ENCODE data around the gene CHSY3. TPM values are rescaled to one million over a fixed set of nuclear protein-coding genes. Genes with fewer than 3 reads are reported as not detected.

CHSY3 gene
- polyA plus RNA-seq, 10 donors: 4.3 to 7.2 (median 5.6) TPM

- peak in 1 of 3 donors; percentile 2 for DNase-seq
Measured at GRCh38 chr5:129945028-129945427, 40.8 kb downstream of the CHSY3 start.

GRCh38 chr5:129945774-129946270 lies 41.6 kb downstream of the CHSY3 start:
- DNase-seq: no peak

- no peak for DNase-seq
Measured at GRCh38 chr5:129951039-129951438, 46.8 kb downstream of the CHSY3 start.

- no peak for DNase-seq
Measured at GRCh38 chr5:129958581-129958980, 54.3 kb downstream of the CHSY3 start.

- no peak for DNase-seq
Measured at GRCh38 chr5:129960831-129961230, 56.6 kb downstream of the CHSY3 start.

GRCh38 chr5:129962506-129962905 lies 58.2 kb downstream of the CHSY3 start:
- no peak for DNase-seq

- DNase-seq: peak; percentile 22 to 90 (median 50)
Measured at GRCh38 chr5:129963359-129963758, 59.1 kb downstream of the CHSY3 start.

GRCh38 chr5:129966071-129966470 lies 61.8 kb downstream of the CHSY3 start:
- no peak for DNase-seq

- peak in 2 of 3 donors; percentile 16 to 45 for DNase-seq
Measured at GRCh38 chr5:129971714-129972113, 67.4 kb downstream of the CHSY3 start.

GRCh38 chr5:129972465-129973141 lies 68.3 kb downstream of the CHSY3 start:
- no peak for DNase-seq

- peak in 1 of 3 donors; percentile 44 for DNase-seq
Measured at GRCh38 chr5:129973716-129974426, 69.6 kb downstream of the CHSY3 start.

- no peak for DNase-seq
Measured at GRCh38 chr5:129977810-129978209, 73.5 kb downstream of the CHSY3 start.

- no peak for DNase-seq
Measured at GRCh38 chr5:129978270-129978669, 74.0 kb downstream of the CHSY3 start.

GRCh38 chr5:129988453-129988852 lies 84.2 kb downstream of the CHSY3 start:
- DNase-seq: no peak

GRCh38 chr5:129991780-129992179 lies 87.5 kb downstream of the CHSY3 start:
- DNase-seq: no peak

- peak in 1 of 3 donors; percentile 33 for DNase-seq
Measured at GRCh38 chr5:129996896-129997295, 92.6 kb downstream of the CHSY3 start.

- no peak for DNase-seq
Measured at GRCh38 chr5:130000460-130000859, 96.2 kb downstream of the CHSY3 start.

- no peak for DNase-seq
Measured at GRCh38 chr5:130002183-130002582, 97.9 kb downstream of the CHSY3 start.

- DNase-seq: no peak
Measured at GRCh38 chr5:130002876-130003275, 98.6 kb downstream of the CHSY3 start.

- DNase-seq: no peak
Measured at GRCh38 chr5:130011986-130012385, 107.7 kb downstream of the CHSY3 start.

GRCh38 chr5:130017173-130017572 lies 112.9 kb downstream of the CHSY3 start:
- DNase-seq: no peak

GRCh38 chr5:130018641-130019040 lies 114.4 kb downstream of the CHSY3 start:
- DNase-seq: no peak

- no peak for DNase-seq
Measured at GRCh38 chr5:130021000-130021399, 116.7 kb downstream of the CHSY3 start.

Data from muscle of back (tissue), 11 donors.